ENCODE measurements around the gene RIMS1.

RIMS1 gene

GRCh38 chr6:72414657-72415056 is 528.3 kb downstream of the RIMS1 start:
- H3K4me3 ChIP-seq (ENCODE audit: low read depth, low read length), result no peak overlapping the region
- TF ChIP-seq CTCF (IDR thresholded peaks at IDR 0.05; ENCODE audit: low read depth, low read length), result no peak

GRCh38 chr6:72416744-72417465 is 530.6 kb downstream of the RIMS1 start:
- TF ChIP-seq CTCF (IDR thresholded peaks at IDR 0.05; ENCODE audit: low read depth, low read length), result no peak

GRCh38 chr6:72417759-72418158 is 531.4 kb downstream of the RIMS1 start:
- no peak for TF ChIP-seq CTCF (IDR thresholded peaks at IDR 0.05; ENCODE audit: low read depth, low read length)
- no peak overlapping the region for H3K4me3 ChIP-seq (ENCODE audit: low read depth, low read length)

More at GRCh38 chr6:72416744-72417465, 530.6 kb downstream of the RIMS1 start:
- no peak overlapping the region for H3K4me3 ChIP-seq (ENCODE audit: low read depth, low read length)

- no peak overlapping the region for H3K4me3 ChIP-seq (ENCODE audit: low read depth, low read length)
- no peak for TF ChIP-seq CTCF (IDR thresholded peaks at IDR 0.05; ENCODE audit: low read depth, low read length)
Observed at GRCh38 chr6:72418495-72418894, 532.1 kb downstream of the RIMS1 start.

- no peak overlapping the region for H3K4me3 ChIP-seq (ENCODE audit: low read depth, low read length)
- TF ChIP-seq CTCF (IDR thresholded peaks at IDR 0.05; ENCODE audit: low read depth, low read length), result no peak
Observed at GRCh38 chr6:72419966-72420365, 533.6 kb downstream of the RIMS1 start.

- no peak overlapping the region for H3K4me3 ChIP-seq (ENCODE audit: low read depth, low read length)
- TF ChIP-seq CTCF (IDR thresholded peaks at IDR 0.05; ENCODE audit: low read depth, low read length), result no peak
Observed at GRCh38 chr6:72420409-72420808, 534.1 kb downstream of the RIMS1 start.

- TF ChIP-seq CTCF (IDR thresholded peaks at IDR 0.05; ENCODE audit: low read depth, low read length), result no peak
Observed at GRCh38 chr6:72421387-72421786, 535.0 kb downstream of the RIMS1 start.

More at GRCh38 chr6:72421387-72421786, 535.0 kb downstream of the RIMS1 start:
- no peak overlapping the region for H3K4me3 ChIP-seq (ENCODE audit: low read depth, low read length)

Measured in WI38 (cell line).